Astrocyte of the cerebellum (primary cell): Measurements from ENCODE around the gene ATXN1.

Experiments used
- DNase-seq: peaks from one replicate; pipeline ENCODE4 v3.0.0-alpha.2; 2011; ENCODE audit warnings: low read depth
- H3K4me3 ChIP-seq: 2 replicates; pipeline ENCODE4 v1.5.1; 2011; ENCODE audit warnings: mild to moderate bottlenecking, low read depth, low read length, moderate library complexity
- in situ Hi-C: cut with HindIII; loops from 2 replicates; pipeline ENCODE4 v1.10.0; 2017; ENCODE audit warnings: low sequenced_read_pairs
- TF ChIP-seq, protein P1 (sequence below): IDR thresholded peaks from 2 replicates; pipeline ENCODE4 v1.5.1; 2012; ENCODE audit warnings: low read length, low read depth, moderate library complexity, mild to moderate bottlenecking; ENCODE audit errors: missing control alignments

Gene ATXN1

DNA sequence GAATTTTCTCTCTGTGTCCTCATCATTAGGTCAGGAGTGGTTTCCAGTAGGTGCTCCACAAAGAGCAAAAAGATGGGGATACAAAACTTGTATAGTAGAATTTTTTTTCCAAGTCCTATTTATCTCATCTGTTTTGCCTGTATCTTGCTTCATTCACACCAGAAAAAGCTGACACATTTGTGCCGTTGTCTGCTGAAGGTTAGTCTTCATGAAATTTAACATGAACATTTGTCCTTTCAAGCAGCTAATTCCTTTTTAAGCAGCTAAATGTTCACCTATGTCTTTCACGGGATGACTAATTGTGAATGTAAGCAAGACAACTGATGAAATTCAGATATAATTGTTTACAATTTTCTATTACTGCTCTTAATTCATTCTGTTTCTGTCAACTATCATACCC, 83.8 kb downstream of the ATXN1 start:
- no peak for DNase-seq
- H3K4me3 ChIP-seq = no peak overlapping the region
- in situ Hi-C loops = no loop called here
- TF ChIP-seq, protein P1, sequence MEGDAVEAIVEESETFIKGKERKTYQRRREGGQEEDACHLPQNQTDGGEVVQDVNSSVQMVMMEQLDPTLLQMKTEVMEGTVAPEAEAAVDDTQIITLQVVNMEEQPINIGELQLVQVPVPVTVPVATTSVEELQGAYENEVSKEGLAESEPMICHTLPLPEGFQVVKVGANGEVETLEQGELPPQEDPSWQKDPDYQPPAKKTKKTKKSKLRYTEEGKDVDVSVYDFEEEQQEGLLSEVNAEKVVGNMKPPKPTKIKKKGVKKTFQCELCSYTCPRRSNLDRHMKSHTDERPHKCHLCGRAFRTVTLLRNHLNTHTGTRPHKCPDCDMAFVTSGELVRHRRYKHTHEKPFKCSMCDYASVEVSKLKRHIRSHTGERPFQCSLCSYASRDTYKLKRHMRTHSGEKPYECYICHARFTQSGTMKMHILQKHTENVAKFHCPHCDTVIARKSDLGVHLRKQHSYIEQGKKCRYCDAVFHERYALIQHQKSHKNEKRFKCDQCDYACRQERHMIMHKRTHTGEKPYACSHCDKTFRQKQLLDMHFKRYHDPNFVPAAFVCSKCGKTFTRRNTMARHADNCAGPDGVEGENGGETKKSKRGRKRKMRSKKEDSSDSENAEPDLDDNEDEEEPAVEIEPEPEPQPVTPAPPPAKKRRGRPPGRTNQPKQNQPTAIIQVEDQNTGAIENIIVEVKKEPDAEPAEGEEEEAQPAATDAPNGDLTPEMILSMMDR = no peak

DNA sequence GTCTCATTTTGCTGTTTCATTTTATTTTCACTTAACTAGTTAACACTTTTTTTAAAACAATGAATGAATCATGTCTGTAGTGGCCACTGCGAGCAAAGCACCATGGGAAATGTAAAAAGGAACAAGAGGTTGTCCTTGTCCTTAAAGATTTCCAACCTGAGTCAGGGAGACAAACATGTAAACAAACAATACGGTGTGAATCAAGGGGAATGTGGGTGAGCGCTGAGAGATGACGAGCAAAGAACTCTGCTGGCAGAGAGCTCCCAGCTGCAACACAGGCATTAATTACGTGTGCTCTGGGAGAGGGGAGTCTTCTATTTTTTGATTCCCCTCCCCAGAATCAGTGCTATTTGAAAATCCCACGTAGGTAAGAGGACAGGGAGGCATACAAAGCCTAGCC, 84.3 kb downstream of the ATXN1 start:
- H3K4me3 ChIP-seq = no peak overlapping the region
- in situ Hi-C loops = no loop called here
- TF ChIP-seq, protein P1 = no peak
- peak; percentile 27 for DNase-seq

DNA sequence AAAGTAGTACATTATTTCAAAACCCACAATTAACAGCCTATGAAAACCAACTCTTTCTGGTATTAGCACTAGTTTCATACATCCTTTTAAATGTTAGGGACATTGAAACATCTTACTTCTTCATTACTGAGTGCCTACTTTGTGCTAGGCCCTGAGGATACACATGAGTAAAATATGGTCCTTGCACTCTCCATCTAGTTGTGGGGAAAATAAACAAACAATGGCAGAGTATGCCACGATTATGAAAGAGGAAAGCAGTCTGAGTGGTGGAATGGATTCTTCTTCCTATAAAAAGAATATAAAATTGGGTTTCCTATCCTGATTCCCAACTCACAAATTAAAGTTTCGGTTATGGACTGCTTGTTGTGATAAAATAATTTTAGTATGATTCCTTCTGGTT, 84.9 kb downstream of the ATXN1 start:
- TF ChIP-seq, protein P1 = no peak
- in situ Hi-C loops = no loop called here
- H3K4me3 ChIP-seq = no peak overlapping the region
- no peak for DNase-seq

DNA sequence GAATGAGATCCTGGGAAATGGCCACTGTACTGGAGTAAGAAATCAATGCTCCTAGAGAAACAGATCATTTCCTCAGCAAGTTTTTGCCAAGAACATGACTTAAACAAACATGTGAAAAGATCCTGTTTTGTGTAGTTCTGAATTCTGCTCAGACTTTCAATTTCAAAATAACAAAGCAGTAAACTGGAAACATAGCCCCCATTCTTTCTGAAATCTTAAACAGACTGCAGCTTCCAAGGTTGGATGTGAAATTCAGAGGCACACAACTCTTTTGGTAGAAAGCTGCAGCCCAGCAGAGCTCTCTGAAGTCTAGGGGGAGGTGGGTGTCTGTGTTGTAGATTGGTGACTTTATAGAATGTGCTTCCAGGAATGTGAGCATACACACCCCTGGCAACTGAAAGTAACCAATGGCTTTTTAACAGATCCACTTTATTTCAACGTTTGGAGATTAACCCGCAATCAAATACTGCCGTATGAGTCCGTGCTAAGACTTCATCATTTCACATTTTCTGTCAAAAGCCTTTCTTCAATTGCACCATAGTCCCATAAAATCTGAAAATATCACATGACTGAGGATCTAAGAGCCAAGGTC, 86.4 kb downstream of the ATXN1 start:
- TF ChIP-seq, protein P1 = no peak
- in situ Hi-C loops = no loop called here
- no peak for DNase-seq

DNA sequence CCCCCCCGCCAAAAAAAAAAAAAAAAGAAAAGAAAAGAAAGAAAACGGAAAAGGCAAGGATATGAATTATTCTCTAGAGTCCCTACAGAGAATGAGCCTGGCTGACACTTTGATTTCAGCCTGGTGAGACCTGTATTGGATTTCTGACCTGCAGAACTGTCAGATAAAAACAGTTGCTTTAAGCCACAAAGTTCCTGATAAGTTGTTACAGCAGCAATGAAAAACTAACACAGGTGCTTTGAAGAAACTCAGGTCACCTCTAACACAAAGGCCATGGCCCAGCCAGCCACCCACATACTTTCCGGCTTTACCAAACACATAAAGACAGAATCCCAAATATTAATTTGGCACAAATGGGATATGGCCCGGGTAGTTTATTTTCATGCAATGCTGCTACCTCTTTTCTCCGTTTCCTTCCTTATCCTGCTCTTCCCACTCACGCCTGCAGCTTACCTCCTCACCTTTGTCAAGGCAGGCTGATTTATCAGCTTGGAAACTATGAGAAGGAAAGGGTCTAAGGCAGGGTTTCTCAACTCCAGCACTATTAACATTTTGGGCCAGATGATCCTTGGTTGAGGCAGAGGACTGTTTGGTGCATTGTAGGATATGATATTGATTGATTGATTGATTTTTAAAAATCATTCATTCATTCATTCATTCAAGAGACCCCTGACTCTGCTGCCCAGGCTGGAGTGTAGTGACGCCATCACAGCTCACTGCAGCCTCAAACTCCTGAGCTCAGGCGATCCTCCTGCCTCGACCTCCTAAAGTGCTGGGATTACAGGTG, 88.1 kb downstream of the ATXN1 start:
- in situ Hi-C loops = no loop called here
- no peak for DNase-seq
- H3K4me3 ChIP-seq = no peak overlapping the region
- TF ChIP-seq, protein P1 = no peak

More for the DNA sequence above, 86.4 kb downstream of the ATXN1 start:
- no peak overlapping the region for H3K4me3 ChIP-seq

DNA sequence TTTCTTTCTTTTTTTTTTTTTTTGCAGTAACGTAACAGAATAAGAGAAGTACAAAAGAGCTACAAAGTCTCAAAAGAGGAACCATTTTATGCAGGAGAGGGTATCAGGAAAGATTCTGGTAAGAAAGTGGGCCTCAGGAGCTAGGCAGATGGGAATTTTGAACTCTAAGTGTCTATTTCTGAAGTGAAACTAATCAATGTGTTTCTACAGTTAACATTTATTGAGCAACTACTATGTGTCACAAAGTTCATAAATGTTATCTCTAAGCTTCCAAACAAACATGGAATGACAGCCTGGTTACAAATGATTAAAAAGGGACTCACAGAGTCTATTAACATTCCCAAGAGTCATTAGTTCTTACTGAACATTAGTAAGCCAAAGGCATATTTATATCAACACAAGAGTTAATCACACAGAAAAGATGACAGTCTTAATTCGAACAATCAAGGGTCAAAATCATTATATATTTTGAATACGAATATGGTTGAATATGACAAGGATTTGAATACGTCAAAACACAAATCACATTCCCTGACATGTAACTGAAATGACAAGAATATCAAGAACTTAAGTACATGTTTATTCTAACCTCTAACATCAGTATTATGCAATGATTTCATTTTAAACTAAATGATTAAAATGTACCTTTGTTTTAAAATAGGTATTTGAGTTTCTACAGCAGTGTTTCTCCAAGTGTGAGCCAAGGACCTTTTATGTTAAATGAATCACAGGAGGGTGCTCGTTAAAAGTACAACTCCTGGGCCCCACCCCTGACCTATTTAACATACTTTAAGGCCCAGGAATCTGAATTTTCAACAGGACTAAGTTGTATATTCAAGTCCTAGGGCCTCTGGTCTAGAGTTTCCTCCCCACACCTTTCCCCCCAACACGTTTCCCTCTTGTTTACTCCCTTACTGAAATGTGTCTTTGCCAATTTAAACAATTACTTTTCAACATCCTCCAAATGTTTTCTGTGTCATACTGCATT, 89.7 kb downstream of the ATXN1 start:
- H3K4me3 ChIP-seq = no peak overlapping the region
- no peak for DNase-seq
- in situ Hi-C loops = no loop called here
- TF ChIP-seq, protein P1 = no peak
